ENCODE results near the gene FMC1. TPM values are rescaled to one million over a fixed set of nuclear protein-coding genes. Genes with fewer than 3 reads are reported as not detected.

Gene FMC1
- total and polyA plus RNA-seq, 4 donors: 8.7 to 44.6 (median 13.2) TPM

DNA sequence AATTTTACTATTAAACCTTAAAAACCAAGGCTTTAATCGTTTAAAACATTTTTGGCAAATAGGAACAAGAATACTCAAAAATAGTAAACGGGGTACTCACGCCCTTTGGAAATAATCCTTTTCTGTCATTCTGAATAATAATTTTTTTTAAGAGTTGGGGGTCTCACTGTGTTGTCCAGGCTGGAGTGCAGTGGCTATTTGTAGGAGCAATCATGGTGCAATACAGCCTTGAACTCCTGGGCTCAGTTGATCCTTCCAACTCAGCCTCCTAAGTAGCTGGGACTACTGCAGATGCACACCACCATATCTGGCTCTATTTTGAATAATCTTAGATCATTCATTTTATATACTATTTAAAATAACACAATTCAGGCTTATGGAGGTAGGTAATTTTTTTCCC is 43.5 kb downstream of the FMC1 start:
- no peak overlapping the region for H3K4me3 ChIP-seq
- peaks cover 2 to 27% (median 9%) of the 10 kb centered on the region in 4 donors for H3K36me3 ChIP-seq (ENCODE audit: control insufficient read depth in 4 of 4, insufficient read depth in 4 of 4, low read length in 4 of 4)
- 97 to 98% methylated on average over 3 of the region's 3 CpGs for WGBS, 2 donors
- TF ChIP-seq, protein P1, sequence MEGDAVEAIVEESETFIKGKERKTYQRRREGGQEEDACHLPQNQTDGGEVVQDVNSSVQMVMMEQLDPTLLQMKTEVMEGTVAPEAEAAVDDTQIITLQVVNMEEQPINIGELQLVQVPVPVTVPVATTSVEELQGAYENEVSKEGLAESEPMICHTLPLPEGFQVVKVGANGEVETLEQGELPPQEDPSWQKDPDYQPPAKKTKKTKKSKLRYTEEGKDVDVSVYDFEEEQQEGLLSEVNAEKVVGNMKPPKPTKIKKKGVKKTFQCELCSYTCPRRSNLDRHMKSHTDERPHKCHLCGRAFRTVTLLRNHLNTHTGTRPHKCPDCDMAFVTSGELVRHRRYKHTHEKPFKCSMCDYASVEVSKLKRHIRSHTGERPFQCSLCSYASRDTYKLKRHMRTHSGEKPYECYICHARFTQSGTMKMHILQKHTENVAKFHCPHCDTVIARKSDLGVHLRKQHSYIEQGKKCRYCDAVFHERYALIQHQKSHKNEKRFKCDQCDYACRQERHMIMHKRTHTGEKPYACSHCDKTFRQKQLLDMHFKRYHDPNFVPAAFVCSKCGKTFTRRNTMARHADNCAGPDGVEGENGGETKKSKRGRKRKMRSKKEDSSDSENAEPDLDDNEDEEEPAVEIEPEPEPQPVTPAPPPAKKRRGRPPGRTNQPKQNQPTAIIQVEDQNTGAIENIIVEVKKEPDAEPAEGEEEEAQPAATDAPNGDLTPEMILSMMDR (IDR thresholded peaks at IDR 0.05; ENCODE audit: control extremely low read depth, extremely low read depth): no peak
- H3K9me3 ChIP-seq (ENCODE audit: control insufficient read depth in 4 of 4, insufficient read depth in 3 of 4, low read length in 3 of 4): no peaks in the 10 kb centered on the region
- H3K27me3 ChIP-seq (ENCODE audit: control insufficient read depth in 3 of 3, insufficient read depth in 3 of 3, low read length in 2 of 3): no peaks in the 10 kb centered on the region
- ATAC-seq (ENCODE audit: insufficient read depth, low FRiP score) (no peak), DNase-seq (no peak)
- H3K27ac ChIP-seq (ENCODE audit: low read depth in 1 of 2, low read length in 1 of 2): no peak overlapping the region
- H3K4me1 ChIP-seq (ENCODE audit: control insufficient read depth in 5 of 5, insufficient read depth in 5 of 5, low read length in 5 of 5): no peaks in the 10 kb centered on the region
- H3K9ac ChIP-seq (ENCODE audit: insufficient read depth in 1 of 2, low read length in 2 of 2): no peak overlapping the region

DNA sequence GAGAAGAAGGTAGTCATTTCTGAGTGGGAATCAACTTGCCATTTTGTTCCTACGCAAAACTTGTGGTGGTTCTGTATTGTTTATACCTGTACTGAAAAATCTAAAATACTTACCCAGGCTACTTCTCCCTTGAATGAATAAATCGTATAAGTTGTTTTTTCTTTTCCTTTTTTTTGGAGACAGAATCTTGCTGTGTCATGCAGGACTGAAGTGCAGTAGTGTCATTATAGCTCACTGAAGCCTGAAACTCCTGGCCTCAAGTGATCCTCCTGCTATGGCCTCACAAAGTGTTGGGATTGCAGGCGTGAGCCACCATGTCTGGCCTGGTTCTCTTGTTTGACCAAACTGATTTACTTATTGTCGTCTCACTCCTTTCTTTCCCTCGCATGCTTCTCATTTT is 46.5 kb downstream of the FMC1 start:
- no peak overlapping the region for H3K9ac ChIP-seq (ENCODE audit: insufficient read depth in 1 of 2, low read length in 2 of 2)
- no peaks in the 10 kb centered on the region for H3K27me3 ChIP-seq (ENCODE audit: control insufficient read depth in 3 of 3, insufficient read depth in 3 of 3, low read length in 2 of 3)
- WGBS, 2 donors: 80 to 93% methylated on average over 5 of the region's 5 CpGs
- peaks cover 0 to 30% (median 9%) of the 10 kb centered on the region in 4 donors for H3K36me3 ChIP-seq (ENCODE audit: control insufficient read depth in 4 of 4, insufficient read depth in 4 of 4, low read length in 4 of 4)
- H3K9me3 ChIP-seq (ENCODE audit: control insufficient read depth in 4 of 4, insufficient read depth in 3 of 4, low read length in 3 of 4): no peaks in the 10 kb centered on the region
- no peak for DNase-seq
- ATAC-seq (ENCODE audit: insufficient read depth, low FRiP score): no peak
- H3K4me1 ChIP-seq (ENCODE audit: control insufficient read depth in 5 of 5, insufficient read depth in 5 of 5, low read length in 5 of 5): no peaks in the 10 kb centered on the region
- no peak overlapping the region for H3K27ac ChIP-seq (ENCODE audit: low read depth in 1 of 2, low read length in 1 of 2)
- H3K4me3 ChIP-seq: no peak overlapping the region
- TF ChIP-seq, protein P1 (IDR thresholded peaks at IDR 0.05; ENCODE audit: control extremely low read depth, extremely low read depth): no peak

DNA sequence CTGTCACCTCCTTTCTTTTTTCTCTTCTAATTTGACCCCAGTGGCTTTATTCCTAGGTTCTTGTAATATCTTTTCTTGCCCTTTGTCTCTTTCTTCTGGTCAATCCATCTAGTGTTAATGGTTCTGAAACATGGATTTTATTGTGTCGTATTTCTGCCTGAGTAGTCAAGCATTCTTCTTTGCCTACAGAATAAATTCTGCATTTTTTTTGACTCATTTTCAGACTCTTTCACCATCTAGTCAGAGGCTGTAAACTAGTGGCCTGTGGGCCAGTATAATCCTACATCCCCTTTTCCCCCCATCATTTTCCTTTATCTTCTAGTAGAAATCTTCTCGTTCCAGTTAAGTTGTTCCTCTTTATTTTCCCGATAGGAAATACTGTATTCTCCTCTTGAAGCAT is 48.0 kb downstream of the FMC1 start:
- Histone ChIP-seq H3K9me3 (ENCODE audit: control insufficient read depth in 4 of 4, insufficient read depth in 3 of 4, low read length in 3 of 4) (no peaks in the 10 kb centered on the region), H3K4me1 (ENCODE audit: control insufficient read depth in 5 of 5, insufficient read depth in 5 of 5, low read length in 5 of 5) (no peaks in the 10 kb centered on the region), H3K27ac (ENCODE audit: low read depth in 1 of 2, low read length in 1 of 2) (no peak overlapping the region), H3K36me3 (ENCODE audit: control insufficient read depth in 4 of 4, insufficient read depth in 4 of 4, low read length in 4 of 4) (peaks cover 0 to 27% (median 9%) of the 10 kb centered on the region in 4 donors), H3K9ac (ENCODE audit: insufficient read depth in 1 of 2, low read length in 2 of 2) (no peak overlapping the region), H3K4me3 (no peak overlapping the region), H3K27me3 (ENCODE audit: control insufficient read depth in 3 of 3, insufficient read depth in 3 of 3, low read length in 2 of 3) (no peaks in the 10 kb centered on the region)
- ATAC-seq (ENCODE audit: insufficient read depth, low FRiP score) (no peak), DNase-seq (no peak)
- 75 to 89% methylated on average over 3 of the region's 3 CpGs for WGBS, 2 donors
- TF ChIP-seq, protein P1 (IDR thresholded peaks at IDR 0.05; ENCODE audit: control extremely low read depth, extremely low read depth): no peak

DNA sequence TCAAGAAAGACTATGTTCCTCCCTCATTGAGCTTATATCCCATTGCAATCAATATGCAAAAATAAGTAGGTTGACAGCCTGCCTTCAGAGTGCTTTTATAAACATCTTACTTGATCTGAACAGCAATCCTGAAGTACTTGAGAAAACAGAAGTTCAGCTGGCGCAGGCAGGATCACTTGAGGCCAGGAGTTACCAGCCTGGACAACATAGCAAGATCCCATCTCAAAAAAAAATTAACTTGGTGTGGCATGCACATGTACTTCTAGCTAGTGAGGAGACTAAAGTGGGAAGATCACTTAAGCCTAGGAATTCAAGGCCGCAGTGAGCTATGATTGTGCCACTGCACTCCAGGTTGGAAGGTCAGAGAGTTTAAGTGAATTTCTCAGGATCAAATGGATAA is 48.6 kb downstream of the FMC1 start:
- WGBS, 2 donors: 89 to 92% methylated on average over 2 of the region's 2 CpGs
- no peak overlapping the region for H3K9ac ChIP-seq (ENCODE audit: insufficient read depth in 1 of 2, low read length in 2 of 2)
- no peaks in the 10 kb centered on the region for H3K4me1 ChIP-seq (ENCODE audit: control insufficient read depth in 5 of 5, insufficient read depth in 5 of 5, low read length in 5 of 5)
- H3K9me3 ChIP-seq (ENCODE audit: control insufficient read depth in 4 of 4, insufficient read depth in 3 of 4, low read length in 3 of 4): no peaks in the 10 kb centered on the region
- DNase-seq: no peak
- ATAC-seq (ENCODE audit: insufficient read depth, low FRiP score): no peak
- no peaks in the 10 kb centered on the region for H3K27me3 ChIP-seq (ENCODE audit: control insufficient read depth in 3 of 3, insufficient read depth in 3 of 3, low read length in 2 of 3)
- H3K27ac ChIP-seq (ENCODE audit: low read depth in 1 of 2, low read length in 1 of 2): no peak overlapping the region
- TF ChIP-seq, protein P1 (IDR thresholded peaks at IDR 0.05; ENCODE audit: control extremely low read depth, extremely low read depth): no peak
- peaks cover 3 to 25% (median 9%) of the 10 kb centered on the region in 4 donors for H3K36me3 ChIP-seq (ENCODE audit: control insufficient read depth in 4 of 4, insufficient read depth in 4 of 4, low read length in 4 of 4)
- no peak overlapping the region for H3K4me3 ChIP-seq
